GF-D8 (cell line): ENCODE measurements around the gene ECI1.
A peak's percentile ranks its signal among the peaks of the same experiment; 100 is the strongest.
"Not testable (repeated sequence)": the region's sequence is repeated elsewhere in the genome, so short reads cannot be mapped to it uniquely, and the experiment has no call there.

Experiments
- DNase-seq: peaks from one replicate; lab custom pipeline; 2025; lab: John Stamatoyannopoulos, UW

ECI1 gene

DNA sequence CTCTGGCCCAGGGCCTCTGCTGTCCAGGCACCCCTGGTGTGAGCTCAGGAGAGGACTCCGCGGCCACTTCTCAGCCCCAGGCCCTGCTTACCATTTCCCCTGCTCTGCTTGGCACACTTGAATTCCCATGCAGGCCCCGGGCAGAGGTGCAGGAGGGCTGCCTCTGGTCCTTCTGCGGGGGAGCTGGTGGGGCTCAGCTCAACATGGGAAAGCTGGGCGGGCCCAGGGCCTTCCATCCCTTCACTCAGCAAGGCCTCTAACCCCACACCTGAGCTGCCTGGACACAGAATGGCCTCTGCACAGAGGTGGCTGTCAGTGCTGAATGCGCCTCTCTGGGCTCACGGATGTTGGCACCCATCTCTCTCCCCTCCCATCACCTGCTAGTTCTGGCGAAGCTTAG, 29.1 kb upstream of the ECI1 start:
- no peak for DNase-seq

DNA sequence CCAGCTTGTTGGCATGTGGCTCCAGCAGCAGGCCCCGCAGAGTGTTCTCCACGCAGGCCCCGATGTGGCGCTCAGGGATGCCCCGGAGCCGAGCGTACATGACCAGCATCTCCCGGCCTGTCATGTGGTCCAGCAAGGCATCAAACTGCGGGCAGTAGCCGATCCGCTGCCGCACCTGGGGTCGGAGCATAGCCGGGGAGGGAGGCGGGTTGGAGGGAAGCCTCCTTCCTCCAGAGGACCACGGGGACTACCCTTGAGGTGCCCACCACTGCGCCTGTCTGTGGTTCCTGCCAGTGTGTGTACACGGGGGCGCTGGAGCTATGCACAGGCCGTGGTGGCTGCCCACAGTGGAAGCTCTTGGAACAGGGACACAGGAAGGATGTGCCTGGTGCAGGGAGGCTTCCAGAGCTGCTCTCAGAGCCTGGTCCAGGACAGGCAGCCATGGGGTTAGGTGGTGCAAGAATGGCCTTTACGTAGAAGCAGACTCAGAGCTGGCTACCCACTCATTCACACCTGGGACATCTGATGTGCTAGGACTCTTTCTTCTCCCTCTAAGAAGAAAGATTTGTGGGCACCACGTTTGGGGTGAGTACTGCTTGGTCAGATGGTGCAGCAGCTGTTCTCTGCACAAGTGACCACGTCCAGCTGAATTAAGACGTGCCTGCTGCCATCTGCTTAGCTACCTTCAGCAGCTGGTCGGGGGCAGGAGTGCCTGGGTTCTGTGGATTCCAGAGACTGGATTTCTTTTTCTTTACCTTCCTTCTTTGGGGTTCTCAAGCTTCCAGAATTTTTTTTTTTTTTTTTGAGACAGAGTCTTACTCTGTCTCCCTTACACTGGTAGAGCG, 27.8 kb upstream of the ECI1 start:
- DNase-seq: no peak

DNA sequence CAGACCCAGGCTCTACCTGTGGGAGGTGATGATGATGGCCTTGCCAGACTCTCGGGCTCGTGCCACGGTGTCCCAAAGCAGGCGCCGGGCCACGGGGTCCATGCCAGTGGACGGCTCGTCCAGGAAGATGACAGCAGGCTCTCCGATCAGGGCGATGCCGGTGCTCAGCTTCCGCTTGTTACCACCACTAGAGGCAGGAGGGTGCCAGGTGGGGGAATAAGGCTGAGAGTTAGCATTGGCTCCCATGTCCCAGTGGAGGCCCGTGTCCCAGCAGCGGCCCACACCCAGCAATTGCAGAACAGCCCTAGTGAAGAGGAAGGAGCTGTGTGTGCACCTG, 26.9 kb upstream of the ECI1 start:
- no peak for DNase-seq

DNA sequence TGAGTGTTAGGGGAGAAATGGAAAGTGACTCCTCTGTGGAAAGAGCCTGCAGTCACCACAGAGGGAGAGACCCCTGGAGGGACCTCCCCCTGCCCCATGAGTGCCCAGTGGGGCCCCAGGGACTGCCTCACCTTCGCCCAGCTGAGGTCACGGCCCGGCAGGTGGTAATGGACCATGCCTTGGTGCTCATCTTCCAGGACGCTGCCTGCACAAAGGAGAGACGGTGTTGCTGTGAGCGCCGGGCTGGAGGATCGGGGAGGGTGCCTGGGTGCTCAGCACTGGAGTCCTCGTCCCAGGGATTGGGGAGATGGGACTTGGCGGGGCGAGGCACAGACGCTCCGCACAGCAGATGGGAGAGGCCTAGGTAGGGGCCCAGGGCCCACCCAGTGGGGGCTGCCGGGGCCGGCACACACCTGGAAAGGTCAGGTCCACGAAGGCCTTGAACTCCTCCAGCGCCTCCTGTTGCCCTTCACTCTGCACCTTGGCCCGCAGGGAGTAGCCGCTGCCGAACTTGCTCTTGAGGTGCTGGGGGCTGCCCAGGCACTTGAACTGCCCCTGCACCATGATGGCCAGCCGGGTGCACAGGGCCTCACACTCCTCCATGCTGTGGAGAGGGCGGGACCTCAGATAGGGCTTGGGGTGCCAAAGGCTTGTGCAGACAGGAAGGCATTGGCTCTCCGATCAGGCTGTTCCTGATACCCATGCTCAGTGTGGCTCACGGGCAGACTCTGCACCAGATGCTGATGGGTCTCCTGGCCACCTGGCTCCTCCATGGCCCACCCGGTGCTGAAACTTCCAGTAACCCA, 26.3 kb upstream of the ECI1 start:
- DNase-seq: no peak

DNA sequence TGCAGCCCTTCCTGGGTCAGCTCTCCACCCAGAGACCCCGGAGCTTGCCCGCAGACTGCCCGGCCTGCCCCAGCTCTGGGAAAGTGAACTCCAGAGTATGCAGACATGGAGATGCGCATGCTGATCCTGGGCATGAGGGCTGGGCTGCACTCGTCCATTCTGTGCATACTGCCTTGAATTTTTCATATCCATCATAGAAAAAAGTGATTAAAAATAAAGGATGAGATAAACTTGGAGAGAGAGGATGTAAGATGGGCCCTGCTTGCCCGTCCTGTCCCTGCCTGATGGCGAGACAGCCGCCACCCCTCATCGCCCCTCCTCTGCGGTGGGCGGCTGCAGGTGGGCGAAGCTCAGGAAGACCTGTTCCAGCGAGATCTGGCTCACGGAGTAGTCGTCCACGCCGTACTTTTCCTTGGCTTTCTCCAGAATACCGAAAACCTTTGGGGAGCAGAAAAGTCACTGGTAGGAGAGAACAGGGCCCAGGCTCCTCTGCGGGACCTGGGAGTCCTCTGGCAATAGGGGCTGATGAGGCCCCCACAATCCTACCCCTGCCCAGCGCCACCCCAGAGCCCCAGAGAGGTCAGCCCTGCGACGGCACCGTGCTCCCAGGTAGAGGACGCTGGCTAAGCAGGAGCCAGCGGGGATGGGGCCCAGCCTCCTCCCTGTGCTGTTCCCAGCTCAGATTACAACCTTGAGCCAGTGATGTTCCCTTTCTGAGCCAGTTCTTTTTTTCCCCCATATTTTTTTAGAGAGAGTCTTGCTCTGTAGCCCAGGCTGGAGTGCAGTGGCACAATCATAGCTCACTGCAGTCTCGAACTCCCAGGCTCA, 25.2 kb upstream of the ECI1 start:
- no peak for DNase-seq

DNA sequence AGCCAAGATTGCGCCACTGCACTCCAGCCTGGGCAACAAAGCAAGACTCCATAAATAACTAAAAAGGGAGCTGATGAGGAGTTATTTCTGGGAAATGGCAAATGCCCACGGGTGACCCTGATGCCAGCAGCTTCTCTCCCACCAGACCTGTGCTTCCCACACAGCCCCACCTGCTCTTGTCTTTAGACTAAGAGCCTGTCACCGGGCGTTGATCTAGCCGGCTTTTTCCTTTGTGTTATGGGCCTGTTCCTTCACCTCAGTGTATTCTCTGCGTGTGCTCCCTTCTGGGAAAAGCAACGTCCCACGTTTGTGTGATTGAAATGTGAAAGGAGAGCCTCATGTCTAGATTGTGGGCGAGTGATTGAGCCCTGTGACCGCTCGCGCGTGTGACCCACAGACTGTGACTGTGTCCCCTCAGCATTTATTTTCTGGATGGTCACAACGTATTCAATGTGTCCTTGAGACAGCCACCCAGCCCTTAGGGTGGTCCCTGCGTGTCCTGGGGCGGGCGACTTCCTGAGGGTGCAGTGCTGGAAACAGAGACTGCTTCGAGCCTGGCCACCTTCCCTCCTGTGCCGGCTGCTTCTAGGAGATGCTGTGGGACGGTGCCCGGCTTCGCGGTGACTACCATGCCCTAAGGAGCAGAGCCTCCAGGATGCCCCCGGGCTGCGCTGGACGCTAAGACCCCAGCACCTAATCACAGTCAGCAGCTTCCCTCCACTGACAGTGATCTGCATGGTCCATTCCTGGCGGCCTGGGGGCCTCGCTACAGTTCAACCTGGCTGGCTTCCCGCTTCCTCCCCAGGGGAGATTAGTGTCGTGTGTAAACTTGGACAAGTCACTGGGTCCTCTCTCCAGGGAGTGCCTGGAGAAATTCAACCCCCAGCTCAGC, 24.3 kb upstream of the ECI1 start:
- DNase-seq: no peak

DNA sequence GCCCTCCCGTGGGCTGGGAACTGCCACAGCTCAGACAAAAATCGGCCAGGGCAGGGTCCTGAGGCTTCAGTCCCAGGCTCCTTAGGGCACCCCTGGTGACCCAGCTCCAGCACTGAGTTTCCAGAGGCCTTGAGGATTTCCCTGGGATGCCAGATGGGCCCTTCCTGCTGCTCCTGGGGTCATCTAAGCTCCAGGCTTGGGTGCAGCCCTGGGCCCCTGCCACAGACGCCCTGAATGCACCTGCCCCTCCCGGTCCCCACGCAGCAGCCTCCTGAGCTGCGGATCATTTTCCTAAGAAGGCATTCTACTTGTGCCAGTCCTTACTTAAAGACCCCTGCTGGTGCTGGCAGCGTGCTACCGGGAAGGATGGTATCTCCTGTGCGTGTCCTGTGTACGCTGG, 22.5 kb upstream of the ECI1 start:
- DNase-seq: no peak

DNA sequence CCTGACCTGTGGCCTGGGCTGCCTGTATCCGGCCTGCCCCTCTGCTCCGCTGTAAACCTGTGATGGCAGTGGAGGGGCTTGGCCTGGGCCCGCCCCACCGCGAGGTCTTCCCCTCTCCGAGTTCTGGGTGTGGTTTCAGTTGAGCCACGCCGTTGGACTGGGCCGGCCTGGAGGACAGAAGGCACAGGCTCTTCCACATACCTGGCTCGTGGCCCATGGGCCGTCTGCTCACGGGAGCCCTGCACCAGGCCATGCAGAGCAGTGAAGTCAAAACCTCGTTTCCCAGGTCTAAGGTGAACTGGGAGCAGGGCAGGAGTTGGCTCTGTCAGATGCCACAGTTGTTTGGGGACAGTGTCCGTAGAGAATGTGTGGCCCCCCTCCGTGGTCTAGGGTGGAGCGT, 22.1 kb upstream of the ECI1 start:
- DNase-seq: no peak

DNA sequence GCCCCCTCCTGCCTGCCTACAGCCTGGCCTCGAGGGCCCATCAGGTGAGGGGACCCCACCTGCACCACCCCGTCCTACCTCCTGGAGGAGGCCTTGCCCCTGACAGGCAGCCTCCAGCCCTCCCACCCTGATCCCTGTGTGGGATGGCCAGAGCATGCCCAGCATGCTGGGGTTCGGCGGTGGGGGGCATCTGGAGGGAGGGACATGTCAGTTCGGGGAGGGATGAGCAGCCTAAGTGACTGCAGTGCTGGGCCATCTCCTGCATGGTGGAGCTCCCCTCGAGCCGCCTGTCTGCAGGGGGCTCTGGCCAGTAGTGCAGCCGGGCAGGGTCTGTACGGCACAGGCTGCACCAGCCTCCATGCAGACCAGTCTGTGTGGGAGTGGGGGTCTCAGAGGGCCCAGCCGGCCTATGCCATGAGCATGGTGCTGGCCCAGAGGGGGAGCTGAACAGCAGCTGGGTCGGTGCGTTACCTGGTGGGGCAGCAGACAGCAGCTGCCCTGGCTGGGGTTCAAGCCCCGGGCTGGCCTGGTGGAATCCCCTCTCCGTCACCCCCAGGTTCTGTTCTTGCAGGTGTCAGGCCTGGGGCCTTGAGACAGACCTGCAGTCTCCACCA, 20.6 kb upstream of the ECI1 start:
- DNase-seq: no peak

DNA sequence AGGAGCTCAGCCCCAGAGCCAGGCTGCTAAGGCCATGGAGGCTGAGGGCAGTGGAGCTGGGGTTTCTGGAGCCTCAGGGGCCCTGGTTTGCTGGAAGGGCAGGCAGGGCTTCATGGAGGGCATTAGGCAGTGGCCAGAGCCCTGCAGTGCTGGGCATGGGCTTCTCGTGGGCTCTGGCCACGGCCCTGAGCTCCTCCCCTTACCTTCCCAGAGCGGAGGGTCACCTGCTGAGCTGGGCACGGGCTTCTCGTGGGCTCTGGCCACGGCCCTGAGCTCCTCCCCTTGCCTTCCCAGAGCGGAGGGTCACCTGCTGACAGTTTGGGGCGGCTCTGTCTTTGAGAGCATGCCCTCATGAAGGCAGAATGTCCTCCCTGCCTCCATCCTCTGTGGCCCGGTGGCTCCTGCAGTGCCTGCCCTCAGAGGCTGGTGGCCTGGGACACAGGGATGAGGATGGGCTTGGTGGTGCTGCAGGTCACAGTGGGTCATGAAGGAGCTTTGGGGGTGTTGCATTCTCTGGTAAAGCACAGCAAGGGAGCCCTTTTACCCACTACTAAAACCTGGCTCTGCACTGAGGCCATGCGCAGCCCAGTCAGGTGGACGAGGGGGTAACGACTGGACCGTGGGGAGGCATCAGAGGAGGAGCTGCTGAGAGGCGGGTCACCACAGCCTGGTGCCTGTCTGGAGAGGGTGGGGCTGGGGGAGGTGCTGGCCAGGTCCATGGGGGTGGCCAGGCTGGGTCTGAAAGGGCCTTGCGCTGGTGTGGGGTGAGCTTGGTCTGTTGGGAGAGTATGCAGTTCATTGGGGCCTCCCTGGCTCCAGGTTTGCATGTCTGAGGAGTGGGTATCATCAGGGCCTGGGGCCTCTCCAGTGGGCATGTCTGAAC, 19.4 kb upstream of the ECI1 start:
- DNase-seq: no peak

DNA sequence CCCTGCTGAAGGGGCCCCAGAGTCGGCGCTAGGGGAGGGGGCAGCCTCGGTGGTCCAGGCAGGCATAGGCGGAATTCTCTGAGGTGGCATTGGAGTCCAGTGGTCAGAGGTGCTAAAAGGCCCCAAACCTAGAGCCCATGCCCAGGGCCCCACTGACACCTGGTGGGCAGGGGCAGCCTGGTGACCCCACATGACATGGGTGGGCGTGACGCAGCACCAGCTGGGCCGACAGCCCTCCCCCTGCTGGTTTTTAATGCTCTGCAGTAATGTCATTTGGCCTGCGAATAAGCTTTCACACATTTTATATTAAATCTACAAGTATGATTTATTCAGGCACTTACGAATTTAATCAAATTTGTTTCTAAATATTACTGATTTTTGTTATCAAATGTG, 18.7 kb upstream of the ECI1 start:
- DNase-seq: no peak

DNA sequence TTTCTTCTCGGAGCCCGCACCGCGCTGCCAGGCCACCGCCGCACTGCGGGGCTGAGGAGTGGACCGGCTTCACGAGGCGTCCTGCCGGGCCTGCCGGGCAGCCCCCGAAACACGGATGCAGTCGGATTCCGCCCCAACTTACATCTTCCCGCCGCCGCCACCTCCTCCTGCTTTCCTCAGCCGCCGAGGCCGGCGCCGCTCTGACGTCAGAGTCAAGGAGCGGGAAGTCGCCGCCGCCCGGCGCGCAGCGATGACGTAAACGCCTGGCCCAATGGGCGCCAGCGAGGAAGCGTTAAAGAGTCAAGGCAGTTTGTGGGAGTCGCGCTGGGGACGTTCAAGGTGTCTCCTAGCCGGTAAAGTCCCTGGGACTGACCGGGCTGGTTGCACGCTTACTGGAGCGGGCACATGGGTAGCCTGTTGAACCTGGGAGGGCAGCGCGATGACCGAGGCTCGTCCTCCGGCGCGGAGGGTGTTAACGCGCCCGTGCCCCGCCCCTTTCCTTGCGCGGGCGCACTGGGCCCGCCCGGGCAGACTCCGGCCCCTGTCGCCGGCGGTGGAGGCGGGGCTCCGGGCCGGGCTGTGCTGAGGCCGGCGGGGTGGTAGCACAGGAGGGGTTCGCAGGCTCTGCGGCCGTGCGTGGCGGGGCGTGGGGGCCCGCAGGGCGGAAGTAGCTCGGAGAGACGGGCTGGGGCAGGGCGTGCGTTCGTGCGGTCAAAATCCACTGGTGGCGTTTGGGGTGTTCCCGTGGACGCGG, 16.7 kb upstream of the ECI1 start, which contains the start of gene RNPS1:
Gene RNPS1, minus strand, starts transcription at position 214 of the 754 bp plus-strand sequence. CDS start 3,483 bp downstream, outside the sequence.
- DNase-seq: peak; percentile 76

DNA sequence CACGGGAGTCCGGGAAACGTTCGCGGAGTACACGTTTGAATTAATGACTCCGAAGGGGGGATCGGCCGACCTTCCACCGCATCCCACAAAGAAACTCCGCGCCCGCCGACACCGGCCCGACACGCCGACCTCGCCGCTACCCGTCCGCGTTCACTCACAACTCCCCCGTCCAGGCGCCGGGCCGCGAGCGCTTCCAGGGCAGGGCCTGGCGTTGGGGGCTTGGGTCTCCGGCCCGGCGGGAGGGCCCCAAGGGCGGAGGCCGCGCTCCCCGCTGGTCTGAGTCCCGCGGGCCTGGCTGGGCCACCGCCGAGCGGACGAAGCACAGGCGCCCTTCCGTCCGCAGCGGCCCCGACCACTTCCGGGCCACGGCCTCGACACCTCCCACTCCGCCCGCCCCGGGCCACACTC, 16.1 kb upstream of the ECI1 start:
- DNase-seq: not testable (repeated sequence)

DNA sequence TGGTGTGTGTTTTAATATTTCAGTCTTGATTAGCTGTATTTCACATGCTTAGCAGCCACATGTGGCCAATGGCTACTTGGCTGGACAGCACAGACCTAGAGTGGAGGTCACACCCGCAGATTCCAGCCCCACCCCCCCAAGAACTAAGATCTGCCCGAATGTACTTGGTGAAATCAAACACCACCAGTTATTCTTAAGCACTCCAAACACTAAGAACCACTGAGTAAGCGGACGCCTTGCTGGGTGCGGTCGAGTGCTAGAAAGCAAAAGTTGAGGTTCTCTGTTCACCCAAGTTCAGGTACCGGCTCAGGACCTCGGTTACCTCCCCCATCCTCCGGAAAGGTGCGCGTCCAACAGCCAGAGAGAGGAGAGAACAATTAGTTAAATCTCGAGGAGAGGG, 15.5 kb upstream of the ECI1 start:
- not testable (repeated sequence) for DNase-seq

DNA sequence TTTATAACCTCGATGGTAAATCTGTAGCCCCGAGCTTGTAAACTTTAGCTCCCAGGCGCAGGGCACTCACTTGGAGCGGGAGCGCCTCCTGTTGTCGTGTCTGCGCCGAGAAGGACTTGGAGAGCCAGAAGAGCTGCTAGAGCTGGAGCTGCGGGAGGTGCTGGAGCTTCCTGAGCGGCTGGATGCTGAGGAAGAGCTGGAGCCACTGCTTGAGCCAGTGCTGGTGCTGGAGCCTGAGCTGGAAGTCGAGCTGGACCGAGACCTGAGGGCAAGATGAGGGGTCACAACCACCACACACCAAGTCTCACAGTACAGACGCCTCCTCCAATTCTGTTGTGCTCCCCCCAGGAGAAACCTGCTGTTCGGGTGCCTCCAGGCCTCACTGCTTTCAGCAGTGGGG, 11.6 kb upstream of the ECI1 start:
- not testable (repeated sequence) for DNase-seq

DNA sequence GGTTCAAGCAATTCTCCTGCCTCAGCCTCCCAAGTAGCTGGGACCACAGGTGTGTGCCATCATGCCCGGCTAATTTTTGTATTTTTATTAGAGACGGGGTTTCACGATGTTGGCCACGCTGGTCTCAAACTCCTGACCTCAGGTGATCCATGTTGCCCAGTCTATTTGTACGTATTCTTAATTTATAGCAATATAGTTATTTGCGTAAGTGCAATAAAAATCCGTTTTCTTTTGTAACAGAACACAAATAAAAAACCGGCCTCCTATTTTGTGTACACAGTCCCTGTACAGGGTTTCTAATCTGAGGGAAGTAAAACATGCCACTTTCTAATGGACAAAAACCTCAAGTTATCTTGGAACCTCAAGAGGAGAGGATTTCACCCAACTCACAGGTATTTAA, 8.9 kb upstream of the ECI1 start:
- DNase-seq: no peak

DNA sequence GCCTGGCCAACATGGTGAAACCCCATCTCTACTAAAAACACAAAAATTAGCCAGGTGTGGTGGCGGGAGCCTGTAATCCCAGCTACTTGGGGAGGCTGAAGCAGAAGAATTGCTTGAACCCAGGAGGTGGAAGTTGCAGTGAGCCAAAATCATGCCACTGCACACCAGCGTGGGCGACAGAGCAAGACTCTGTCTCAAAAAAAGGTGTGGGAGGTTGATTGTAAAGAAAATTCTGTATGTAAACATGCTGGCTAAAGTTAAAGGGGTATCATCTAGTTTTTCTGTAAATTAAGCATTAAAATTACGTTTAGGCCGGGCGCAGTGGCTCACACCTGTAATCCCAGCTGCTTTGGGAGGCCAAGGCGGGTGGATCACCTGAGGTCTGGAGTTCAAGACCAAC, 7.1 kb upstream of the ECI1 start:
- DNase-seq: not testable (repeated sequence)

DNA sequence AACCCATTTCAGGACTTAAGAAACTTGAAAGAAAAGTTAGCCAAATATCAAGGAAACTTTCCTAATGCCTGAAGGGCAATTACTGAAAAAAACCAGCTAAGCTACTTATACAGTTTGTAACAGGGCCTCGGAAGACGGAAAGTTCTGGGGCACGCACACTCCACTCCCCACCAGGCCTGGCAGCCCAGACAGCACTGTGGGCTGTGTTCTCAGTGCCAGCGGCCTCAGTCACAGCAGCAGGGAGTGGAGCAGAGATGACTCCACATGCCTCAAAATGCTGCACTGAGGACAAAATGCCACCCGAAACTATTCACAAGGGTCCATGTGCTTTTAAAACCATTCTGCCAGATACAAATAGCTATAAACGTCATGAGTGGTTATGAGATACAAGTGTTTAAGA, 6.3 kb upstream of the ECI1 start:
- DNase-seq: no peak

DNA sequence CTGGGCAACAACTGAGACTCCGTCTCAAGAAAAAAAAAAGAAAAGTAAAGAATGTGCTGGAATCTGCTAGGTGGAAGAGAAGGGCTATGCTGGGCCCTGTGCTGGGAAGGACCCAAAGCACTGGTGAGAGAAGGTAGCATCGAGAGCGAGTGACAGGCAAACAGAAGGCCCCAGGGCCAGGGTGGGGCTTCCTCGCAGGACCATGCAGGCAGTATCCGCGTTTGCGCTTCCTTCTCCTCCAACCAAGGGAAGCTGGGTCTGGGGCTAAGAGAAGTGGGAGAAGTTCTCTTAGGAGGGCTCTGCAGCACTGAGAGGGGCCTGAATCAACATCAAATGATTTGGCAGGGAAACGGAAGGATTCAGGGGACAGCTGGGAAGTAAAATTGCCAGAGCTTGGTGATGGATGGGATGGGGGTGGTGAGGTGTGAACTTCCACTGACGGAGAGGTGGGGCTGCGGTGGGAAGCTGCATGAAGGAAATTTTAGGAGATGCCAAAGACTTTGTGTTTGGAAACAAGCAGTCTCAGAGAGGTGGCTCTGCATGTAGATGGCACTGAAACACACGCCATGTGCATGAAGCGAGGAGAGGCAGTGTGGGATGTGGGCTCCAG, 5.2 kb upstream of the ECI1 start:
- no peak for DNase-seq
